ENCODE data around the gene HACD3.
"Not testable (repeated sequence)": the region's sequence is repeated elsewhere in the genome, so short reads cannot be mapped to it uniquely, and the experiment has no call there.

The HACD3 gene

DNA sequence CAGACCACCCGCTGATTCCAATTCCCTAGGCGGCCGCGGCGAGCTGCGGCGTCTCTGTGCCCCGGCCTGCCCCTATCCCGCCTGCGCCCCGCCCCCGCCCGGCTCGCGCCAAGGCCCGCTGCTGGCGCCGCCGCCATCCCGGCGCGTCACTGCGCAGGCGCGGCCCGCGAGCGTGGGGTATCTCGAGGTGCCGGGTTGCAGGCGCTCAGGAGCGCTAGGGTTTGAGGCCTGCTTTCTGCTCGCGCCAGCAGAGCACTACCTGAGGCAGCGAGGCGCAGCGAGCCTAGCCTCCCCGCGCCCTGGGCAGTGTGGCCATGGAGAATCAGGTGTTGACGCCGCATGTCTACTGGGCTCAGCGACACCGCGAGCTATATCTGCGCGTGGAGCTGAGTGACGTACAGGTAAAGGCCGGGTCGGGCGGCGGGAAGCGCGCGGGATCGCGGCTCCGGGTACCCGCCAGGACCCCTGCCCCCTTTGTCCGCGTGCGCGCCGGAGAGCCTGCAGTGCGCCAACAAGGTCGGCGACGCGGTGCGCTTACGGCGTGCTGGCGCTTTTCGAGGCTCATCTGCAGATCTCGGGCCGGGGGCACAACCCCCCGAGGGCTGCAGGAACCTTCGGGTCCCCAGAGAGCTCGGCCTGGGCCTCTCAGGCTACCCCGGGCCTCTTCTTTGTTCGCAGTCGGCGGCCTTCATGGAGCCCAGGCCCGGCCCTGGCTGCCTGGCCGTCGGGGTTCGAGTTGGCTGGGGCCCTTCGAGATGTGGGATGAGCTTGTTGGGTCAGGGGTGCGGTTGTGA, at the start of gene HACD3:
Gene HACD3 (plus strand): TSS at position 146 of the 794 bp plus-strand sequence. CDS start 169 bp downstream, at position 315.
- peak; percentile 70 for DNase-seq (ENCODE audit: low spot score)

DNA sequence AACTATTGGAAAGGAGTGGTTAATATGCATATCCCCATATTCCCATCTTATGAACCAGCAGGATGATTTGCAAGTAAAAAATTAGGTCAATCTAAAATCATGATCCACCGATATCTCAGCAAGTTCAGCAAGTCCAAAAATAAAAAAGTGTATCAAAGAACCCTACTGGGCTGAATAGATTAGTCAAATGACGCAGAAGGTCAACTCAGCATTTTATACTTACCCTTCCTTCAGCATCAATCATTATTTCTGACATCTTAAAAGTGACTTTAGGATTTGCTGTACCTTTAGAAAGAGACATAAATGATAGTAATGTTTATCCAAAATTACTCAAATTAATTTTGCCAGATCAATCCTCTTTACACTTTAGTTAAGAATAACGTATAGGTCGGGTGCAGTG, 45.4 kb upstream of the HACD3 start:
- DNase-seq (ENCODE audit: low spot score): no peak

DNA sequence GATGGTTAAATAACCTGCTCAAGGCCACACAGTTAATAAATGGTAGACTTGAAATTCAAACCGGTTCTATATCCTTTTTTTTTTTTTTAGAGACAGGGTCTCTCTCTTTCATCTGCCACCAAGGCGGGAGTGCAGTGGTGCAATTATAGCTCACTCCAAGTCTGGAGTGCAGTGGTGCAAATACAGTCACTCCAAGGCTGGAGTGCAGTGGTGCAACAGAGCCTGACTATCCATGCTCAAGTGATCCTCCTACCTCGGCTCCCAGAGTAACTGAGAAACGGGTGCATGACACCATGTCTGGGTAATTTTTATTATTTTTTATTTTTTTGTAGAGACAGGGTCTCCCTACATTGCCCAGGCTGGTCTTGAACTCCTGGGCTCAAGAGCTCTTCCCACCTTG, 36.2 kb upstream of the HACD3 start:
- no peak for DNase-seq (ENCODE audit: low spot score)

DNA sequence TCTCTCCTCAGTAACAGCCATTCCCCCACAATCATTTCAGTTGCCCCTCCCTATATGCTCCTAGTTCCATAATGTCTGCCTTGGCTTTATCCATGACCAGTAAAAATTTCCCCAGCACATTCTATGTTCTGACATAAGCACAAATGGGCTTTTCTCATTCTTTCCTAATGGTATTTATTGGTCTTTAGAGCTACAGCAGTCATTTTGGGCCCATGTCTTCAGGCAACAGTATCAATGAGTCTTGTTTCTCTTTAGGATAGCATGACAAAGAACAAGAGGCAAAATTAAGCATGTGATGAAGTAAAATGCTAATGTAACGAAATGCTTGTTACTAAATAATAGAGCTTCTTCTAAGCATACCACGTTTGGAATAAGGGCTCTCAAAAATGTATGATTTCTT, 20.9 kb upstream of the HACD3 start:
- DNase-seq (ENCODE audit: low spot score): no peak

GRCh38 chr15:65512189-65512588, 18.1 kb upstream of the HACD3 start:
- DNase-seq (ENCODE audit: low spot score): no peak

DNA sequence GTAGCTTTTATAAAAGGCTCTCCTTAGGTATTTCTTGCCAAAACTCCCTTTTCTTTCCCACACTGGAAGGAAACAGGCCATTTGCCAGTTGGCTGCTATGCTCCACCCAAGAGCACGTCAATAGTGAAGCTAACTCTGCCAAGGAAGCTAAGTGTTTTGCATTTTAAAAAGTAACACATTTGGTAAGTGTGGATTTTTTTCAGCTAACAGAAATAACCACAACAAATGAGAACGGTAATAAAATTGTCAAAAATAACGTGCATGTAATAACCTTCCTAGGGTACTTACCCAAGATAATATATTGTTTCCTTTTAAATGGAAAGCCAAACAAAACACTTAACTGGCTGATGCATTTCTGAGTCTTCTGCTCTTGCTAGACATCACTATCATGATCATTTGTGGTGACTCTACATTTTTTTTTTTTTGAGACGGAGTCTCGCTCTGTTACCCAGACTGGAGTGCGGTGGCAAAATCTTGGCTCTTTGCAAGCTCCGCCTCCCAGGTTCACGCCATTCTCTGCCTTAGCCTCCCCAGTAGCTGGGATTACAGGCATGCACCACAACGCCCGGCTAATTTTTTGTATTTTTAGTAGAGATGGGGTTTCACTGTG, 17.4 kb upstream of the HACD3 start:
- DNase-seq (ENCODE audit: low spot score): no peak

GRCh38 chr15:65516997-65517865, 13.0 kb upstream of the HACD3 start, which contains the start of gene DPP8:
Gene DPP8 (minus strand): TSS chr15:65517689. CDS start chr15:65512553, 5,136 bp downstream.
- peak; percentile 64 for DNase-seq (ENCODE audit: low spot score)

DNA sequence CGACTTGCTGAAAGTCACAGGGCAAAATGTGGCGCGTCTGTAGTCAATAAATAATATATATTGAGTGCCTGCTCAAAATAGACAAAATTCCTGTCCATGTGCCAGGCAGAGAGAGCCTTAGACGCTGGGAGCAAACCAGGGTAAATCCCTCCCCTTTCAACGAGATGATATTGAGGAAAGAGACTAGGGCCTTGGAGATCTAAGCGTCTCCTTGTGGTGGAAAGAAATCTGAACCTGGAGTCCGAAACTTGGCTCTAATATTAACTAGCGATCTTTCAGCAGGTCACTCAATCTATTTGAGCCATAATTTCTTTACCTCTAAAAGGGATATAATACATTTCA, 12.4 kb upstream of the HACD3 start:
- no peak for DNase-seq (ENCODE audit: low spot score)

DNA sequence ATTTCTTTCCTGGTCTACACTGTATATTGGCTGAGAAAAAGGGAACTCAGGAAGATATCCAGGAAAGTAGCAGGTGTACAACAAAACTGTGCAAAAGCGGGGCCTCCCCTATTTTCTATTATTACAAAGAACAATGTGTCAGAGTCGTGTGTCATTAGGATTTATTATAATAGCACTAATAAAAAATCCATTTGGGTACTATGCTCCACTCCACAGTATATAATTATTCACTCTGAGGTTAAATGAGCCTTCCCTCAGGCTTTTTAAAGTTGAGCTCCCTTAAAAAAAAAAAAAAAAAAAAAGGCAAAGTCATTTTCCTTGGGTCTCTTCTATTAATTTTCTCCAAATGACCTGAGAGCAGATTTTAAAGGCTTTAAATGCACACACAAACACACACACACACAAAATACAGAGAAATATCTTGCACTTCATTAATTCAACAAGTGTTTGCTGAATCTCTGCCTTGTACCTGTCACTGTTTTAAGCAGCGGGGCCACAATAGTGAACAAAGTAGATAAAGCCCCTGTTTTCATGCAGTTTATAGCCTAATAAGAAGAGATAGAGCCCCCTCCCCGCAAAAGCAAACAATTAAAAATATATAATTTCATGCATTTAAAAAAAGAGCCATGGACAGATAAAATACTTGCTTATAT, 11.5 kb upstream of the HACD3 start:
- DNase-seq (ENCODE audit: low spot score): no peak

DNA sequence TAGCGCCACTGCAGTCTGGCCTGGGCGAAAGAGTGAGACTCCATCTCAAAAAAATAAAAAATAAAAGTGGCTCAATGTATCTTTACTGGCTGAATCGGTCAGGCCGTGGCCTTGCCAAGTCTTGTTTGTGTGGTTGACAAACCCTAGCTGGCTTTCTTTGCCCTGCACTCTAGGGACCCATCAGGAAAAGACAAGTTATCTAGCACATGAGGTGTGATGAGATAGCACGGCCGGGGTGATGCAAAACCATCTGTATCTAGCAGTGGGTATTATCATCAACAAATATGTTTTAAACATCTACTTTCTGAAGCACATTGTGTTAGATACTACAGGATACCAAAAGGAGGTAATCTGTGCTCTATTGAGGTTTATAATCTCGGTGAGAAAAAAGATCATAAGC, 8.9 kb upstream of the HACD3 start:
- DNase-seq (ENCODE audit: low spot score): no peak

DNA sequence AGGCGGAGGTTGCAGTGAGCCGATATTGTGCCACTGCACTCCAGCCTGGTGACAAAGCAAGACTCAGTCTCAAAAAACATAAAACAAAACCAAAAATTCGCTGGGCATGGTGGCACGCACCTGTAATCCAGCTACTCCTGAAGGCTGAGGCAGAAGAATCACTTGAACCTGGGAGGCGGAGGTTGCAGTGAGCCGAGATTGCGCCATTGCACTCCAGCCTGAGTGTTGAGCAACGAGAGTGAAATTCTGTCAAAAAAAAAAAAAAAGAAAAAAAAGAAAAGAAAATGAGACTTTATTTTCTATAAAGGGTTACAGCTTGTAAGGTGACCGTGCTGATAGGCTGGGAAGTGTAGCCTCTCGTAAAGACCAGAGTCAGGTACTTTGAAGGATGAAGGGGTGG, 6.0 kb upstream of the HACD3 start:
- DNase-seq (ENCODE audit: low spot score): no peak

GRCh38 chr15:65525622-65526021, 4.6 kb upstream of the HACD3 start:
- no peak for DNase-seq (ENCODE audit: low spot score)

- no peak for DNase-seq (ENCODE audit: low spot score)
These were observed 1.7 kb upstream of the HACD3 start for GRCh38 chr15:65528461-65529060.

GRCh38 chr15:65529762-65530317, 423 bp upstream of the HACD3 start:
- no peak for DNase-seq (ENCODE audit: low spot score)

DNA sequence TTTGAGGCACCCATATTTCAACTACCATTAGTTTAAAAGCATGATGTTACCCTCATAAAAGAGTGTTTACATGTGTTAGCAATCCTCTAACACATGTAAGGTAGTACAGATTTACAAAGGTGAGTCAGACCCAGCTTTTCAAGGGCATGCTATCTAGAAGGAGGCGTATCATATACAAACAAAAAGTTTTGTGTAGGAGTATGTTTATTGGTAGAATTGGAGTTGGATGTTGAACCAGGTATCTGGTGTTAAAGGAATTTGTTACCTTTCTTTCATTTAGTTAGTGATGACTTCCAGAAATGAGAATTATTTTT, 2.4 kb downstream of the HACD3 start:
- DNase-seq (ENCODE audit: low spot score): no peak

DNA sequence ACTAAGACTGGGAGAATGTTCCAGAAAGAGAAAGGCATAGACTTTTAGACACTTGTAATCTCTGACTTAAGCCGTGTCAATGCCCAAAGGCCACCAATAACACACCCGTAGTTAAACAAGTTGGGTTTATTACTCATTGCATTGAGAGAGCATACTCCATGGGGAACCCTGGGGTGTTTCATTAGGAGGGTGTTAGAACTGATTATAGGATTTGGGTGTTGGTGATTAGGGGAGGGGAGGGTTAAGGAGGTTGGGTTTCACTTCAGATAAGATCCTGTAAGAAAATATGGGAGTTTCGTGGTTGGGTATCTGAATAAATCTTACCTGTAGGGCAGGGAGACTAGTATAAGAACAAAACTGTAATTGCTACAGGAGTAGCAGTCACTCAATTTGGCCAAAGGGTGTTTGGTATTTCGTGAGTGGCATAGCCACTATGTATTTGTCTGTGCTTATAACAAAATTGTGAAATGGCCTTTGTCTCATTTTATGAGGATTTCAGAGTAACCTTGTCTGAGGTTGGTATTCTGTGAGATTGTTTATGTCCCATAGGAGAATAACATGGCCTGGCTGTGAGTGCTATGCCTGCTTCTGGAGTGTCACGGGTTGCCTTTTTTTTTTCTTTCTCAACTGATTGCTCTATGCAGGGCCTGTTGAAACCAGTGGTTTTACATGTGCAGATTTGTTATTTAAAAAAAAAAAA, 2.9 kb downstream of the HACD3 start:
- no peak for DNase-seq (ENCODE audit: low spot score)

GRCh38 chr15:65535192-65535591, 4.9 kb downstream of the HACD3 start:
- no peak for DNase-seq (ENCODE audit: low spot score)

- no peak for DNase-seq (ENCODE audit: low spot score)
These were observed 10.1 kb downstream of the HACD3 start for GRCh38 chr15:65540314-65540713.

DNA sequence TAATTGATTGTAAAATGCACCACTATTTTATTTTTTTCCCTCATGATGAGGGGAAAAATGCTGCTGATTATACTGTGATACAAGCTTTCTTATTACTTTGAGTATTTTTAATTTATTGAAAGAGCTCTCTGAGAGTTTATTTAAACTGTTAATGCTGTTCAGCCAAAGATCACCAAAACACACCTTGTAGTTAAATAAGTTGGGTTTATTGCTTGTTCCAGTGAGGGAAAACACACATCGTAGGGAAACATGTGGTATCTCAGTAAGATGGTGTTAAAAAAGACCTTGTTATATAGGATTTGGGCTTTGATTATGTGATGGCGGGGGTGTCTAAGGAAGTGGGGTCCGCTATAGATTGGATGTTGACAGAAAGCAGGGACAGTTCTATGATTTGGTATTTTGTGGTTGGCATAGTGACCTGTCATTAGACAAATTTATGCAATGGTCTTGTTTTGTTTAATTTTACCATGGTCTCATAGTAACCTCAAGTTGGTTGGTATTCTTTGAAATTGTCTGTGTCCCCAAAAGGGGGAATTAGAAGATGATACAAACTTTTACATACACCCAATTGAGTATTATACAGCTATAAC, 11.1 kb downstream of the HACD3 start:
- DNase-seq (ENCODE audit: low spot score): no peak

DNA sequence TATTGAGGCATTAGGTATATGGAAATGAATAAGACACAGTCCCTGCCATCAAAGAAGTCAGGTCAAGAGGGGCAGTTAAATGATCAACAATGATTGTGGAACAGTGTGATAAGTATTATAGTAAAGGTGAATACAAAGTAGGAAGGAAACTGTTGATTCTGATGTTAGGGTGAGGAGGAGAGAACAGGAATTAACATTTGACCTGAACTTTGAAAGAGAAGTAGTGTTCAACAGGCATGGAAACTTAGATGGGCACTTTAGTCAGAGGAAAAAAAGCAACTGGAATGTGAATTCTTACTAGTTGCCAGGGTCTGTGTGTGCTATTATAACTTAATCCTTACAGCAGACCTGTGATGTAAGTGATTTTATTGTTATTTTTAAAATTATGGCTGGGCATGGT, 17.6 kb downstream of the HACD3 start:
- DNase-seq (ENCODE audit: low spot score): no peak

GRCh38 chr15:65549288-65549687, 19.0 kb downstream of the HACD3 start:
- DNase-seq (ENCODE audit: low spot score): not testable (repeated sequence)

Data from COLO829 (cell line).